ENCODE measurements around the gene NFASC. TPM values are rescaled to one million over a fixed set of nuclear protein-coding genes. Genes with fewer than 3 reads are reported as not detected.

The NFASC gene
- total RNA-seq, 2 donors from 2014 or later, result 0.11 to 1.8 TPM

DNA sequence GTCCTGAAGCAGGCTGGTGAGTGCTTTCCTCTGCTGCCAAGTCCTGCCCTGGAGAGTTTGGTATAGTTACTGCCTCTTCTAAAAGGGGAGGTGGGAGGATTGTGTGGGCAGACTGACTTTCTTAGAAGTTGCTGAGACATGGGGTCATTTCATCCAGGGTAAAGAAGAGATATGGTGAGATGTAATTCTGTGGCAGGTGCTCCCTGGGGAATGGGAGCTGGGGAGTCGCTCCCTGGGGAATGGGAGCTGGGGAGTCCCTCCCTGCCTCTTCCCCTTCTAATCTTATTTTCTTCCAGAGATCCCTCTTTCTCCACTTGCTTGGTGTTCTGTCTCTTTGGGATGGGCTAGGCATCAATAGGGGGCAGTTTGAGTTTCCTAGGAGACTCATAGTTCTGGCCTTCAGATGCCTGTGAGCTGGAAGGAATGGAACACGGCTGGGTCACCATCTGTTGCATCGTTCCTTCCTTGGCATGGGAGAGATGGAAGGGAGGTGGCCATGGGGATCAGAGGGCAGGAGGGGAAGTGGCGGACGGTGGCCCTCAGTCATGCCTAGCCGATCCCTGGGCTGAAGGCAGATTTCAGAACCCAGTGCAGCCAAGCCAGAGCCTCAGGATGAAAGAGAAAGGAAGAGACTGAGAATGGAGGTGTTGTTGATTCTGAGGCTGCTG, 59.0 kb downstream of the NFASC start:
- Mint-ChIP-seq H3K27ac (no peak overlapping the region), H3K36me3 (no peaks in the 10 kb centered on the region), H3K9me3 (no peaks in the 10 kb centered on the region)
- DNase-seq (ENCODE audit: low spot score in 2 of 2) (no peak), ATAC-seq (no peak)

DNA sequence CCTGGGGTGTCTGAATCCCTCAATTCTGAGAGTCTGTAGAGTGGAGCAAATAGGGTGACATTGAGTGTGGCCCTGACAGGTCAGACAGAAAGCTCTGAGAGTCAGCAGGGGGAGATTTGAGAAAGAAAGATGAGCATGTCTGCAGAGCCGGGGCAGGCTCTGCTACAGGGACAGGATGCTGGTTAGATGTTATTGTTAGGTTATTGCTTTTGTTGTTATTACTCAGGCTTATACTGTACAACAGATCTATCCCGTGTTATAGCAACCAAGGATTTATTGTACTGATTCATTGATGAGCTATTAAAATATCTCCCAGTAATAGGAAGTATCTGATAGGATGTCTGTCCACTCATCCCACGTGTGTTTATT, 59.5 kb downstream of the NFASC start:
- no peaks in the 10 kb centered on the region for H3K36me3 Mint-ChIP-seq
- no peak overlapping the region for H3K27ac Mint-ChIP-seq
- no peaks in the 10 kb centered on the region for H3K9me3 Mint-ChIP-seq
- DNase-seq (ENCODE audit: low spot score in 2 of 2) (no peak), ATAC-seq (no peak)

DNA sequence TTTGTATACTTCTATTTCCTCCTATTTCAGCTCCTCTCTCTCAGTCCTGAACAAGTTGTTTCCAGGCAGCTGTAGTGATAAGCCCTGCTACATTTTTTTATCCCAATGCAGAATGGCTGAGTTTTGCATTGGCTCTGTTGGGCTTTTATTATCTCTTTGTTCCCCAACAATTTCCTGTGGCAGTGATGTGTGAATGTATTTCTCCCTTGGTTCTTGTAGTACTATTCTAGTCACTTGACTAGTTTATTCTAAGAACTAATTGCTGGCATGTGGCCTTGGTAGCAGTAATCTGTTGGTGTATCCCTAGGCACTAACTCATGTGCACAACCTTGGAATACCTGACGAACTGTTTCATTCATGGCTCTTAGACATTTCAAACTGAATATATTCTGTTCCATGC, 60.7 kb downstream of the NFASC start:
- no peak for ATAC-seq
- Mint-ChIP-seq H3K9me3 (no peaks in the 10 kb centered on the region), H3K27ac (no peak overlapping the region), H3K36me3 (no peaks in the 10 kb centered on the region)
- no peak for DNase-seq (ENCODE audit: low spot score in 2 of 2)

DNA sequence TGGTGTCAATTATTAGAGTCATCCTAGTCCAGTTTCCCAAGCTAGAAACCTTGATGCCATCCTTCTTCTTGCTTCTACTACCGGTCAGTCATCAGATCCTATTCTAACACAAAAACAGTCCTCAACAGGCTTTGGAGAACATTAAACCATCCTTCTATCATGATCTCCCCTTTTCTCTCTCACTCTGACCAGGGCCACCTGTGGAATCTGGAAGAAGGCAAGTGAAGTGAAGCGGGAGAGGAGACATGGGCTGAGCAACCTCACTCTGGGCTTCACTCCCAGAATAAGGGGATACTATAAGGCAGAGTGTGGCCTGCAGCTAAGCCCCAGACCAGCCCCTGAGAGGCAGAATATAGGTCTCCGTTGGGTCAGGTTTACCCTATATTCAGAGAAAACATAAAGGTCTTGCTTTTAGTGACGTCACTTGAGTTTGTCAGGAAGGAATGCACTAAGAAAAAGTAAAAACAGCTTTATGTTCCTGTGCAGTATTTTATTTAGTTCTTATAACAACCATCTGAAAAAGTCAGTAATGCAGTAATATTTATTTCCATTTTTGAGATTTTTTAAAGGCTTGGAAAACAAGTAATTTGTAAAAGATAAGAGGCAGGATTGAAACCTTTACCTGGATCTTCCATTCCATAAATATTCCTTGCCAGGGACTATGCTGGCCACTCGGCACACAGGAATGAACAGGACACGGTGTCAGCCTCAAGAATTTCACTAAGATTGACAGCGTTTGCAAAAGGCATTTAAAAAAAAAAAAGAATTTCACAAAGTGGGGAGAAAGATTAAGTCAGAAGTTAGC, 61.3 kb downstream of the NFASC start:
- ATAC-seq, result no peak
- H3K36me3 Mint-ChIP-seq, result no peaks in the 10 kb centered on the region
- DNase-seq (ENCODE audit: low spot score in 2 of 2), result no peak
- H3K9me3 Mint-ChIP-seq, result no peaks in the 10 kb centered on the region
- H3K27ac Mint-ChIP-seq, result no peak overlapping the region

DNA sequence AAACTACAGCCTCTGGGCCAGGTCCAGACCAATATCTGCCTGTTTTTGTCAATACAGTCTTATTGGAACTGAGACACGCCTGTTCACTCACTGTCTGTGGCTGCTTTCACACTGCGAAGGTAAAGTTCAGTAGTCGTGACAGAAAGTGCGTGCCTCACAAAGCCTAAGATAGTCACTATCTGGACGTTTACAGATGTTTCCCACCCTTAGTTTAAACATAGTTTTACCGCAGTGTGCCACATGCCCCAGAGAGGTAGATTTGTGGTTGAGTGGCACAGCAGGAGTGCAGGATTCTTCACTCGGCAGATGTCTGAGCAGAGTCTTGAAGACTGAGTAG, 61.9 kb downstream of the NFASC start:
- ATAC-seq, result no peak
- no peaks in the 10 kb centered on the region for H3K36me3 Mint-ChIP-seq
- no peak overlapping the region for H3K27ac Mint-ChIP-seq
- no peak for DNase-seq (ENCODE audit: low spot score in 2 of 2)
- H3K9me3 Mint-ChIP-seq, result no peaks in the 10 kb centered on the region

DNA sequence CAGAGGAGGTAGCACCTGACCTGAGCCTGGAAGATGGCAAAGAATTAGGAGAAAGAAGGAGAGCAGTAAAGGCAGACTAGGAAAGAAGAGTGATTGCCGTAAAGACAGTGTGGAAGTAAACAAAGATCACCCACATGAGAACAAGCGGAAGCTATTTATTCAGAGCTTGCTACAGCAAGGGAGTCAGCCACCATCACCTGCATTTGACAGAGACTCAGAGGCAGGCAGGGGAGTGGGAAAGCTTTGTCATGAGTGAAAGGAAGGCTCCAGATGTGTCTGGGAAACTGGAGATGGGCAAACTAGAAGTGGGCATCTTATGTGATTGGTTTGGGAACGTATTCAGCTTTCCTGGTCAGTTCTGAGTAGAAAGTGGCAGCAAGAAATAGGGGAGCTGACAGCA, 64.5 kb downstream of the NFASC start:
- DNase-seq (ENCODE audit: low spot score in 2 of 2) (no peak), ATAC-seq (no peak)
- Mint-ChIP-seq H3K27ac (no peak overlapping the region), H3K9me3 (no peaks in the 10 kb centered on the region), H3K36me3 (no peaks in the 10 kb centered on the region)

DNA sequence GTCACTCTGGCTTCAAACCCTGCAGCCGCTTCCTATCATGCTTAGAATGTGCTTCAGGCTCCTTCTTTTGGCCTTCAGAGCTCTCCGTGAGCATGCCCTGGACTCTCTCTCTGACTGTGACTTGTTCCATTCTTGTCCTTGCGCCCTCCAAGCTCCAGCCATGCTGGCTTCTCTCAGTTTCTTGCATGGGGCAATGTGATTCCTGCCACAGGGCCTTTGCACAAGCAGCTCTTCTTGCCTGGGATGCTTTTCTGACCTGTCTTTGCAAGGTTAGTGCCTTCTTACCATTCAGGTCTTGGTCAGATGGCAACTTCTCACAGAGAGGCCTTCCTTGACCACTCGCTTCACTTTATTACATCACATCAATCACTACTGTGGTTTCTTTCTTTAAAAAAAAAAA, 66.1 kb downstream of the NFASC start:
- Mint-ChIP-seq H3K36me3 (no peaks in the 10 kb centered on the region), H3K27ac (no peak overlapping the region), H3K9me3 (no peaks in the 10 kb centered on the region)
- DNase-seq (ENCODE audit: low spot score in 2 of 2) (no peak), ATAC-seq (no peak)

DNA sequence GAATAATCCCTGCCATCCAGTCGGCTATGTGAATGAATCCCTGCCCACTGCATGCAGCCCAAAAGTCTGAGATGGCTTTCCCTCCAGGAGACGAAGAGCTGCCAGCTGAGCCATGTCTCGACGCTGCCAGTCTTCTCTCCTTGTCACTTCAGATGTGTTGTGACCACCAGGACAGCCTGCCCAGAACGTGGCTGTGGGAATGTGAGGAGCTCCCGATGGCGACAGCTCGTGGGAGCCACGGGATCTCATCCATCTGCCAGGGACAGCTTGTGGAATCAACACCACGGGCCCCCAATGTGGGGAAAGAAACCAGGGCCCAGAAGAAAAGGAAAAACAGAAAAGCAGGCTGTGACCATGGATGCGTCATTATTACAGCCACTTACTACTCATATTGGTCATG, 67.2 kb downstream of the NFASC start:
- ATAC-seq (no peak), DNase-seq (ENCODE audit: low spot score in 2 of 2) (no peak)
- Mint-ChIP-seq H3K27ac (no peak overlapping the region), H3K9me3 (no peaks in the 10 kb centered on the region), H3K36me3 (no peaks in the 10 kb centered on the region)

DNA sequence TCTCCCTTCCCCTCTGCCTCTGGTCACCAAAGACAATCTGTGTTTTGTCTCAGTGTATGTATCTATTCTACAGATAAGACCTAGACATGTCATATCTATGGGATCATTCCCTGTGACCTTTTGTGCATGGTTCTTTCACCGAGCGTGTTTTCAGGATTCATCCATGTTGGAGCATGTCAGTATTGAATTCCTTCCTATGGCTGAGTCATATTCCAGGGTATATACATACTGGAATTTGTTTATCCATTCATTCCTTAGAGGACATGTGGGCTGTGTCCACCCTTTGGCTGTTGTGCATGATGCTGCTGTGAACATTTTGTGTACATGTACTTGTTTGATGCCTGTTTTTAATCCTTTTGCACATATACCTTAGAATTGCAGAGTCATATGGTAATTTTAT, 69.9 kb downstream of the NFASC start:
- Mint-ChIP-seq H3K9me3 (no peaks in the 10 kb centered on the region), H3K36me3 (no peaks in the 10 kb centered on the region), H3K27ac (no peak overlapping the region)
- DNase-seq (ENCODE audit: low spot score in 2 of 2) (no peak), ATAC-seq (no peak)

DNA sequence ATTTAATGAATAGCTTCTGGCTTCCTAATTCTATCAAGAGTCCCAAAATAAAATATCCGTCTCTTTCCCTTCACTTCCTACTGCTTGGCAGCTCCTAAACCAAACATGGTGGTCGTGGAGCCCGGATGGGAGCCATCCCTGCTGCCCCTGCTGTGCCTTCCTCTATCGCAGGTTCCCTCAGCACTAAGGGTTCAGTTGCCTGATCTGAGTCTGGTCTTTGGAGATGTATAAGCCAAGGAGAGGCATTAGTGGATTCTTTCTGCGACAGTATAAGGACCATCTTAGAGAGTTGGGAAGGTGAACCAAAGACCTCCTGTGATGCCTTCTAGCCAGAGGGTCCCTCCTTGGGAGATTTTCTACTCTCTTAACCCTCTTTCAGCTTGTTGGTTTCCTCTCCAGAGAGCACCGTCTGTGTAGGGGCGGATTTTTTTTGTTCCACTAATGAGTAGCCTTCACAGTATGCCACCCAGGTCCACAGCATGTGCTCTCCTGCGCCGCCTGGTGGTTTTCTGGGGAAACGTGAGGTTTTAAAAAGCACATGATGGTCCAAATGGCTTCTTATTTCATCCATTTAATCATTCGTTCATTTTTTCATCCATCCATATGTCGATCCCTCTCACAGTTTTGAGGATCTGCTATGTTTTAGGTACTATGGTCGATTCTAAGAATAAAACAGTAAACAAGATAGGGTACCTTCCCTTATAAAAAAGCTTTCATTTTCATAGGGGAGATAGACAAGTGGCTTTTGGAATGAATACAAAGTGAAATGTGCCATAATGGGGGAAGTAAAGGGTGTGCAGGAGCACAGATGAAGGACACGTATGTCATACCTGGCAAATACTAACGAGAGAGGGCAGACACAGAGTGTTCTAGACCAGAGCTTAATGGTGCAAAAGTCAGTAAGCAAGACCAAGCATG, 71.0 kb downstream of the NFASC start:
- Mint-ChIP-seq H3K36me3 (no peaks in the 10 kb centered on the region), H3K9me3 (no peaks in the 10 kb centered on the region), H3K27ac (no peak overlapping the region)
- peak; percentile 56 to 71 for DNase-seq (ENCODE audit: low spot score in 2 of 2)
- peak; percentile 44 to 63 for ATAC-seq

DNA sequence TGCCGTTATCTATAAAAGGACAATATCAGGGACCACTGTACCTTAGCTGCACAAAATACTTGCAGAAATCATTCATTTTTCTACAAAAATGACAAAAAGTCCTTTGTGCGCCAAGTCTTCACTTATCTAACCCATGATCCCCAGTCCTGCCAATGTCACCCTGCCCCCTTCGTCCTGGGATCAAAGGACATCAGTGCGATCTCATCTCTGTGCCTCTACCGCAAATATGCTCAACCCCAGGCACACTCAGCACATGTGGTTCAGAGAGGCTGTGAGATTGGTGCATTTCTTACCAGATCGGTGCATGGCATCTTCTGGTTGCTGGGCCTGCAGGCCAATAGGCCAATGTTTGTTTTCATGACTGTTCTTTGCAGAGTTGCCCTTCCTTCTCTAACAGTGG, 72.8 kb downstream of the NFASC start:
- Mint-ChIP-seq H3K9me3 (no peaks in the 10 kb centered on the region), H3K36me3 (no peaks in the 10 kb centered on the region), H3K27ac (no peak overlapping the region)
- no peak for ATAC-seq
- DNase-seq (ENCODE audit: low spot score in 2 of 2), result no peak

DNA sequence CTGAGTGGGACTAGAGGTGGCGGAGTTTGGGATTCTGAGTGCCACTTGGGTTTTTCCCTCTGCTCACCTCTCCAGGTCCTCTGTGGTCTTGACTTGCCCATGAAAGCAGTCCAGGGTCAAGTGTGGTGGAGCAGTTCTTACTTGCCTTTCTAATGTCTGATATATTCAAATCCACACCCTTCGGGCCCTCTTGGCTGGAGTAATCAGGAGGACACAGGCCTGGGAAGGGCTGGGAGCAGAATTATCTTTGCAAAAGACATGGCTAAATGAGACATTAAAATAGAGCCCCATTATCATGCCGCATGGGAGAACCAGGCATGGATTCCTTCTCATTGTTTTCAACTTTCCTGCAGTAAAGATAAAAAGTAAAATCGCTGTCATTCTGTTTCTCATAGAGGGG, 74.0 kb downstream of the NFASC start:
- no peak for DNase-seq (ENCODE audit: low spot score in 2 of 2)
- no peak for ATAC-seq
- Mint-ChIP-seq H3K9me3 (no peaks in the 10 kb centered on the region), H3K36me3 (no peaks in the 10 kb centered on the region), H3K27ac (no peak overlapping the region)

DNA sequence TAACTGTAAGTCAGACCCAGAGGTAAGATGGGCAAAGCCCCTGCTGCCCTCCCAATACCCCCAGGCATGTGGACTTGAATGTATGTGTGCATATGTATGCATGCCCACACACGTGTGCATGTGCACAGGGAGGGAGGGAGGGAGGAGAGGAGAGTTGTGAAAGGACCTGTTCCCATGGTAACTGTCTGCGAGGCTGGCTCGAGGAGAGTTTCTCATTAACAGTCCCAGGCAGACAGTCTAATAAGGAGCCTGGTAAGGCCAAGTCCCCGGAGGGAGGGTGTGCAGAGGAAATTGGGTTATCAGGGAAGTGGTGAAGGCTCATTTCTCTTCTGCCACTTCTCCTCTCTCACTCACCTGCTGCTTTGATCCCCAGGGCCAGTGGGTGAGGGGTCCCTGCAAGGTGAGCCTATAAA, 74.9 kb downstream of the NFASC start:
- Mint-ChIP-seq H3K27ac (no peak overlapping the region), H3K36me3 (no peaks in the 10 kb centered on the region), H3K9me3 (no peaks in the 10 kb centered on the region)
- DNase-seq (ENCODE audit: low spot score in 2 of 2) (no peak), ATAC-seq (no peak)

DNA sequence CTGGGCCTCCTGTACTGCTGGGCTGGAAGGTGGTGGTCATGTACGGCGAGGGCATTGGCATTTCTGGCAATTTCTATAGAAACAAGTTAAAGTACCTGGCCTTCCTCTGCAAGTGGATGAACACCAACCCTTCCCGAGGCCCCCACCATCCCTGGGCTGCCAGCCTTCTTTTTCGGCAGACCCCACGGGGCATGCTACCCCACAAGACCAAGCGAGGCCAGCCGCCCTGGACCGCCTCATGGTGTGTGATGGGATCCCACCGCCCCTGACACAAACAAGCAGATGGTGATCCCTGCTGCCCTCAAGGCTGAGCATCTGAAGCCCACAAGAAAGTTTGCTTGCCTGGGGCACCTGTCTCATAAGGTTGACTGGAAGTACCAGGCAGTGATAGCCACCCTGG, 76.0 kb downstream of the NFASC start:
- DNase-seq (ENCODE audit: low spot score in 2 of 2) (no peak), ATAC-seq (no peak)
- H3K27ac Mint-ChIP-seq, result no peak overlapping the region
- no peaks in the 10 kb centered on the region for H3K36me3 Mint-ChIP-seq
- H3K9me3 Mint-ChIP-seq, result no peaks in the 10 kb centered on the region

DNA sequence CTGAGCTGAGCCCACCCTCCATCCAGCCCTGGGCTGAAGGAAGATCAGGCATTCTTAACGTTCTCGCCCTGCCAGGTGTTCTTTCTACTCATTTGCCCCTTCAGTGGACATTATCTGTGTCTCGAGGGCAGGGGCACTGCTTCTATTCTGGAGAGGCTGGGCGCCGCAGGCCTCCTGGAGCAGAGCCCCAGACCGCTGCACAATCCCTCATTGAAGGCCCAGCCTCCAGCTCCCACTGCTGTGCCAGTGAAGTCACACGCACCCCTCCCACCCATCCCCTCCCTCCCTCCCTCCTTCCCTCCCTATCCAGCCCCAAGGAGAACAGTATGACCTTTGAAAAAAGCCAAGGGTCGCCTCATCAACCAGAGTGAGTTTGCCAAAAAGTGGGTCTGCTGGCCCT, 76.7 kb downstream of the NFASC start:
- no peaks in the 10 kb centered on the region for H3K36me3 Mint-ChIP-seq

DNA sequence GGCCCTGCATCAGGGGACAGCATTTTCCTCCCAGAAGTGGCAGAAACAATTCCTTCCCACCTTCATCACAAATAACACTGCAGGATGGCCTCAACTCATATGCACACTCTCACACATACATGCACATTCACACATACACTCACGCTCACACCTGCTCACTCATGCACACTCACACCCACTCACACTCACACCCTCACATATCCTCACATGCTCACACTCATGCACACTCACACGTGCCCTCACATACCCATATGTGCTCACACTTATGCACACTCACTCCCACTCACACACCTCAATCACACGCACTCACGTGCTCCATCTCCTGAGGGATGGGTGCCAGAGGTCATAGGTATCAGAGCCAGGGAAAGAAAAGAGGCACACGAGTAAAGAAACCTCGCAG, 77.1 kb downstream of the NFASC start:
- Mint-ChIP-seq H3K36me3 (no peaks in the 10 kb centered on the region), H3K9me3 (no peaks in the 10 kb centered on the region), H3K27ac (no peak overlapping the region)
- DNase-seq (ENCODE audit: low spot score in 2 of 2) (no peak), ATAC-seq (no peak)

More for the DNA sequence above, 76.7 kb downstream of the NFASC start:
- ATAC-seq (no peak), DNase-seq (ENCODE audit: low spot score in 2 of 2) (no peak)
- no peaks in the 10 kb centered on the region for H3K9me3 Mint-ChIP-seq
- no peak overlapping the region for H3K27ac Mint-ChIP-seq

DNA sequence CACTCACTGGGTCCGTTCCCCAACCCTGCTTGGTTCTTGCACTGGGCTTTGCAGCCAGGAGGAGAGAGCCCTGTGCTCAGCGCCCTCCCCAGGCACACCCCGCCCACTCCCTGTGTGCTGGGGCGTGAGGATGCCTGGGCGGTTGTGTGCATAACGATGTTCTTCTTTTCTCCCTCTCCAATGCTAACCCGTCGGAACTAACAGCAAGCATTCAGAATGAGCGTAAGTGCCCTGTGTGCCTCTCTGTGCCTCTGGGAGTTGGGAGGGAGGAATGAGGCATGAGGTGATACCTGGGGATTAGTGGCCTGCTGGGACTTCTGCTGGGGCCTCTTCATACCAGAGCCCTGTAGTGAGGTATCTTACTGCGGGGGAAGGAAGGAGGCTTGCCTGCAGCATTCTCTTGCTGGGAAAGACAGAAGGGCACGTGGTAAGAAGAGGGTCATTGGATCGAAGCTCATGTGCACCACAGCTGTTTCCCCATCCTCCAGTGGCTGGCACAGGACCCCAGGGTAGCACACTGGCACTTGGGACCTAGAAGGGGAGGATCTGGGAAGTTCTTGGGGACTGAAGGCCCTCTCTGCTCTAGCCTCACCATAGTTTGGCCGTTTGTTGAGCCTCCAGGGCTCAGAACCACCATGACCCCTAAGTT, 79.8 kb downstream of the NFASC start:
- ATAC-seq, result no peak
- H3K27ac Mint-ChIP-seq, result no peak overlapping the region
- DNase-seq (ENCODE audit: low spot score in 2 of 2), result no peak
- no peaks in the 10 kb centered on the region for H3K36me3 Mint-ChIP-seq
- no peaks in the 10 kb centered on the region for H3K9me3 Mint-ChIP-seq
